SK-N-SH treated with all-trans-retinoic acid at 6 μM for 48 hours (cell line): ENCODE measurements around the gene DSCAM.

ENCODE experiments used
- ATAC-seq: fragments of 200-7000 bp; cut with Tn5 transposase; 3 replicates; pipeline ENCODE4 v1.9.1; 2020; ENCODE audit warnings: mild to moderate bottlenecking, moderate library complexity
- BACH2 ChIP-seq: fragments of 250-450 bp; sonication (Bioruptor Pico); IDR thresholded peaks from 2 replicates; pipeline ENCODE4 v1.9.0; 2021; ENCODE audit warnings: mild to moderate bottlenecking, borderline replicate concordance
- CSDC2 ChIP-seq: fragments of 250-450 bp; sonication (Bioruptor Pico); IDR thresholded peaks from 2 replicates; pipeline ENCODE4 v1.5.0; 2020; ENCODE audit warnings: mild to moderate bottlenecking, moderate library complexity
- ESRRG ChIP-seq: fragments of 250-450 bp; sonication (Bioruptor Pico); IDR thresholded peaks from 2 replicates; pipeline ENCODE4 v1.6.1; 2021; ENCODE audit warnings: mild to moderate bottlenecking
- GLIS3 ChIP-seq: fragments of 250-450 bp; sonication (Bioruptor Pico); IDR thresholded peaks from 2 replicates; pipeline ENCODE4 v1.5.0; 2020; ENCODE audit warnings: mild to moderate bottlenecking, moderate library complexity
- OSR1 ChIP-seq: fragments of 250-450 bp; sonication (Bioruptor Pico); IDR thresholded peaks from 2 replicates; pipeline ENCODE4 v1.8.0; 2022; ENCODE audit warnings: moderate library complexity, mild to moderate bottlenecking, inconsistent platforms
- PPARA ChIP-seq: fragments of 250-450 bp; sonication (Bioruptor Pico); IDR thresholded peaks from 2 replicates; pipeline ENCODE4 v1.5.0; 2020; ENCODE audit warnings: mild to moderate bottlenecking, borderline replicate concordance
- RARB ChIP-seq: fragments of 250-450 bp; sonication (Bioruptor Pico); IDR thresholded peaks from 2 replicates; pipeline ENCODE4 v1.8.0; 2021; ENCODE audit warnings: mild to moderate bottlenecking, moderate library complexity
- SNAI2 ChIP-seq: fragments of 250-450 bp; sonication (Bioruptor Pico); IDR thresholded peaks from 2 replicates; pipeline ENCODE4 v1.5.0; 2020; ENCODE audit warnings: mild to moderate bottlenecking, moderate library complexity
- TCF4 ChIP-seq: fragments of 250-450 bp; sonication (Bioruptor Pico); IDR thresholded peaks from 2 replicates; pipeline ENCODE4 v1.8.0; 2021; ENCODE audit warnings: mild to moderate bottlenecking, moderate library complexity, borderline replicate concordance
- ZFP3 ChIP-seq: fragments of 250-450 bp; sonication (Bioruptor Pico); IDR thresholded peaks from 2 replicates; pipeline ENCODE4 v1.5.0; 2020; ENCODE audit warnings: mild to moderate bottlenecking, moderate library complexity
- ZFP30 ChIP-seq: fragments of 450-650 bp; formaldehyde crosslinking; IDR thresholded peaks from 2 replicates; pipeline ENCODE4 v1.5.0; 2022; ENCODE audit warnings: mild to moderate bottlenecking, moderate library complexity
- ZNF565 ChIP-seq: fragments of 450-650 bp; formaldehyde crosslinking; conservative IDR thresholded peaks from 2 replicates; pipeline ENCODE4 v1.5.0; 2020; ENCODE audit warnings: low read depth, mild to moderate bottlenecking, moderate library complexity
- ZNF70 ChIP-seq: fragments of 450-650 bp; formaldehyde crosslinking; IDR thresholded peaks from 2 replicates; pipeline ENCODE4 v1.5.0; 2020; ENCODE audit warnings: mild to moderate bottlenecking, moderate library complexity
- ZNF8 ChIP-seq: fragments of 450-650 bp; formaldehyde crosslinking; IDR thresholded peaks from 2 replicates; pipeline ENCODE4 v1.5.0; 2020; ENCODE audit warnings: mild to moderate bottlenecking, moderate library complexity
- TF ChIP-seq, protein P1 (sequence below): fragments of 250-450 bp; sonication (Bioruptor Pico); IDR thresholded peaks from 2 replicates; pipeline ENCODE4 v1.5.1; 2020; ENCODE audit warnings: low read depth, mild to moderate bottlenecking, moderate library complexity
- TF ChIP-seq, protein P2 (sequence below): fragments of 250-450 bp; sonication (Bioruptor Pico); IDR thresholded peaks from 2 replicates; pipeline ENCODE4 v1.8.0; 2021; ENCODE audit warnings: low read depth, mild to moderate bottlenecking, moderate library complexity, borderline replicate concordance
- TF ChIP-seq, protein P3 (sequence below): fragments of 250-450 bp; sonication (Bioruptor Pico); IDR thresholded peaks from 2 replicates; pipeline ENCODE4 v1.8.0; 2020; ENCODE audit warnings: mild to moderate bottlenecking, moderate library complexity, borderline replicate concordance
- TF ChIP-seq, protein P4 (sequence below): fragments of 250-450 bp; sonication (Bioruptor Pico); IDR thresholded peaks from 2 replicates; pipeline ENCODE4 v1.5.0; 2020; ENCODE audit warnings: mild to moderate bottlenecking, moderate library complexity
- TF ChIP-seq, protein P5 (sequence below): fragments of 250-450 bp; sonication (Bioruptor Pico); IDR thresholded peaks from 2 replicates; pipeline ENCODE4 v1.5.1; 2021; ENCODE audit warnings: mild to moderate bottlenecking, moderate library complexity

Gene DSCAM

DNA sequence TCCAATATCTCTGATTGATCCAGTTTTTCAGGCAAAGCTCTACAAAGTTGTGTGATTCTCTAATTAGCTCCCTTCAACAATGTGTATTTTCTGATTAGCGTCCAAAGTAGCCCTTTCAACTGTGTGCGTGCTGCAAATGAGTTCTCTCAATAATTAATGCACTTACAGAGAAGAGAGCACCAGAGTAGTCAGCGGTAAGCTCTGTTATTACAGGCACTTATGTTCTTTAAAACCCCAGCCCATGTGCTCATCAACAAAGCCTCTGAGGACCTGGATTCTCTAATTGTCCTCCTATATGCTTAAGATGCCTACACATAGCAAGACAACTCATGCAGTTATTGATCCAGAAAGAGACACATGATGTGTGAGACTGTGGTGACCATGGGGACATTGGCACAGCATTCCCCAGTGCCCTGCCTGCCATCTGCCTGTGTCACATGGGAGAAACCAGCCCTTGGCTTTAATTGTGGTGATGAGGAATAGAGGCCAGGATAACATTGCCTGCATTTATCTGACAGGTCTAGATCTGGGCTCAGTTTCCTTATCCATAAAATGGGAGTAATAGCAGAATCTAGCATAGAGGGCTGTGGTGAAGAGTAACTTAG is 828.0 kb downstream of the DSCAM start:
- ATAC-seq: no peak
- no peak for TF ChIP-seq PPARA (CRISPR knock-in tag)
- TF ChIP-seq RARB (CRISPR knock-in tag): no peak
- TF ChIP-seq, protein P1, sequence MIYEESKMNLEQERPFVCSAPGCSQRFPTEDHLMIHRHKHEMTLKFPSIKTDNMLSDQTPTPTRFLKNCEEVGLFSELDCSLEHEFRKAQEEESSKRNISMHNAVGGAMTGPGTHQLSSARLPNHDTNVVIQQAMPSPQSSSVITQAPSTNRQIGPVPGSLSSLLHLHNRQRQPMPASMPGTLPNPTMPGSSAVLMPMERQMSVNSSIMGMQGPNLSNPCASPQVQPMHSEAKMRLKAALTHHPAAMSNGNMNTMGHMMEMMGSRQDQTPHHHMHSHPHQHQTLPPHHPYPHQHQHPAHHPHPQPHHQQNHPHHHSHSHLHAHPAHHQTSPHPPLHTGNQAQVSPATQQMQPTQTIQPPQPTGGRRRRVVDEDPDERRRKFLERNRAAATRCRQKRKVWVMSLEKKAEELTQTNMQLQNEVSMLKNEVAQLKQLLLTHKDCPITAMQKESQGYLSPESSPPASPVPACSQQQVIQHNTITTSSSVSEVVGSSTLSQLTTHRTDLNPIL: no peak
- TF ChIP-seq ZNF8 (CRISPR knock-in tag): no peak
- no peak for TF ChIP-seq SNAI2
- TF ChIP-seq, protein P2, sequence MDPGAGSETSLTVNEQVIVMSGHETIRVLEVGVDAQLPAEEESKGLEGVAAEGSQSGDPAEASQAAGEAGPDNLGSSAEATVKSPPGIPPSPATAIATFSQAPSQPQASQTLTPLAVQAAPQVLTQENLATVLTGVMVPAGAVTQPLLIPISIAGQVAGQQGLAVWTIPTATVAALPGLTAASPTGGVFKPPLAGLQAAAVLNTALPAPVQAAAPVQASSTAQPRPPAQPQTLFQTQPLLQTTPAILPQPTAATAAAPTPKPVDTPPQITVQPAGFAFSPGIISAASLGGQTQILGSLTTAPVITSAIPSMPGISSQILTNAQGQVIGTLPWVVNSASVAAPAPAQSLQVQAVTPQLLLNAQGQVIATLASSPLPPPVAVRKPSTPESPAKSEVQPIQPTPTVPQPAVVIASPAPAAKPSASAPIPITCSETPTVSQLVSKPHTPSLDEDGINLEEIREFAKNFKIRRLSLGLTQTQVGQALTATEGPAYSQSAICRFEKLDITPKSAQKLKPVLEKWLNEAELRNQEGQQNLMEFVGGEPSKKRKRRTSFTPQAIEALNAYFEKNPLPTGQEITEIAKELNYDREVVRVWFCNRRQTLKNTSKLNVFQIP (CRISPR knock-in tag): no peak
- no peak for TF ChIP-seq CSDC2
- TF ChIP-seq ZFP3 (CRISPR knock-in tag): no peak
- no peak for TF ChIP-seq ZFP30 (CRISPR knock-in tag)
- no peak for TF ChIP-seq ZNF70 (CRISPR knock-in tag)
- TF ChIP-seq ESRRG: no peak
- TF ChIP-seq ZNF565 (CRISPR knock-in tag): no peak
- no peak for TF ChIP-seq BACH2 (CRISPR knock-in tag)
- TF ChIP-seq, protein P3, sequence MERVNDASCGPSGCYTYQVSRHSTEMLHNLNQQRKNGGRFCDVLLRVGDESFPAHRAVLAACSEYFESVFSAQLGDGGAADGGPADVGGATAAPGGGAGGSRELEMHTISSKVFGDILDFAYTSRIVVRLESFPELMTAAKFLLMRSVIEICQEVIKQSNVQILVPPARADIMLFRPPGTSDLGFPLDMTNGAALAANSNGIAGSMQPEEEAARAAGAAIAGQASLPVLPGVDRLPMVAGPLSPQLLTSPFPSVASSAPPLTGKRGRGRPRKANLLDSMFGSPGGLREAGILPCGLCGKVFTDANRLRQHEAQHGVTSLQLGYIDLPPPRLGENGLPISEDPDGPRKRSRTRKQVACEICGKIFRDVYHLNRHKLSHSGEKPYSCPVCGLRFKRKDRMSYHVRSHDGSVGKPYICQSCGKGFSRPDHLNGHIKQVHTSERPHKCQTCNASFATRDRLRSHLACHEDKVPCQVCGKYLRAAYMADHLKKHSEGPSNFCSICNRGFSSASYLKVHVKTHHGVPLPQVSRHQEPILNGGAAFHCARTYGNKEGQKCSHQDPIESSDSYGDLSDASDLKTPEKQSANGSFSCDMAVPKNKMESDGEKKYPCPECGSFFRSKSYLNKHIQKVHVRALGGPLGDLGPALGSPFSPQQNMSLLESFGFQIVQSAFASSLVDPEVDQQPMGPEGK (CRISPR knock-in tag): no peak
- TF ChIP-seq GLIS3 (CRISPR knock-in tag): no peak
- TF ChIP-seq, protein P4, sequence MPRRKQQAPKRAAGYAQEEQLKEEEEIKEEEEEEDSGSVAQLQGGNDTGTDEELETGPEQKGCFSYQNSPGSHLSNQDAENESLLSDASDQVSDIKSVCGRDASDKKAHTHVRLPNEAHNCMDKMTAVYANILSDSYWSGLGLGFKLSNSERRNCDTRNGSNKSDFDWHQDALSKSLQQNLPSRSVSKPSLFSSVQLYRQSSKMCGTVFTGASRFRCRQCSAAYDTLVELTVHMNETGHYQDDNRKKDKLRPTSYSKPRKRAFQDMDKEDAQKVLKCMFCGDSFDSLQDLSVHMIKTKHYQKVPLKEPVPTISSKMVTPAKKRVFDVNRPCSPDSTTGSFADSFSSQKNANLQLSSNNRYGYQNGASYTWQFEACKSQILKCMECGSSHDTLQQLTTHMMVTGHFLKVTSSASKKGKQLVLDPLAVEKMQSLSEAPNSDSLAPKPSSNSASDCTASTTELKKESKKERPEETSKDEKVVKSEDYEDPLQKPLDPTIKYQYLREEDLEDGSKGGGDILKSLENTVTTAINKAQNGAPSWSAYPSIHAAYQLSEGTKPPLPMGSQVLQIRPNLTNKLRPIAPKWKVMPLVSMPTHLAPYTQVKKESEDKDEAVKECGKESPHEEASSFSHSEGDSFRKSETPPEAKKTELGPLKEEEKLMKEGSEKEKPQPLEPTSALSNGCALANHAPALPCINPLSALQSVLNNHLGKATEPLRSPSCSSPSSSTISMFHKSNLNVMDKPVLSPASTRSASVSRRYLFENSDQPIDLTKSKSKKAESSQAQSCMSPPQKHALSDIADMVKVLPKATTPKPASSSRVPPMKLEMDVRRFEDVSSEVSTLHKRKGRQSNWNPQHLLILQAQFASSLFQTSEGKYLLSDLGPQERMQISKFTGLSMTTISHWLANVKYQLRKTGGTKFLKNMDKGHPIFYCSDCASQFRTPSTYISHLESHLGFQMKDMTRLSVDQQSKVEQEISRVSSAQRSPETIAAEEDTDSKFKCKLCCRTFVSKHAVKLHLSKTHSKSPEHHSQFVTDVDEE (CRISPR knock-in tag): no peak

DNA sequence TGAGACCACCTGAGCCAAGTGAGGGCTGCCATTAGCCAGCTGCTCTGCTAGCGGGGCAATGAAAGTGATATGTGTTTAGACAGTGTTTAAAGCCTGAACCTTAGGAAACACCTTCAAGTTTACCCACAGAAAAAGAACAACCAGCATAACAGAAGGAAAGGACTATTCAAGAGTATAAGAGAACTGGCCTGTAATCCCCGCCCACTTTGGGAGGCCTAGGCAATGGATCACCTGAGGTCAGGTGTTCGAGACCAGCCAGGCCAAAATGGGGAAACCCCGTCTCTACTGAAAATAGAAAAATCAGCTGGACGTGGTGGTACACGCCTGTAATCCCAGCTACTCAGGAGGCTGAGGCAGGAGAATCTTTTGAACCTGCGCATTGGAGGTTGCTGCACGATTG is 830.3 kb downstream of the DSCAM start:
- TF ChIP-seq OSR1: no peak
- TF ChIP-seq, protein P5, sequence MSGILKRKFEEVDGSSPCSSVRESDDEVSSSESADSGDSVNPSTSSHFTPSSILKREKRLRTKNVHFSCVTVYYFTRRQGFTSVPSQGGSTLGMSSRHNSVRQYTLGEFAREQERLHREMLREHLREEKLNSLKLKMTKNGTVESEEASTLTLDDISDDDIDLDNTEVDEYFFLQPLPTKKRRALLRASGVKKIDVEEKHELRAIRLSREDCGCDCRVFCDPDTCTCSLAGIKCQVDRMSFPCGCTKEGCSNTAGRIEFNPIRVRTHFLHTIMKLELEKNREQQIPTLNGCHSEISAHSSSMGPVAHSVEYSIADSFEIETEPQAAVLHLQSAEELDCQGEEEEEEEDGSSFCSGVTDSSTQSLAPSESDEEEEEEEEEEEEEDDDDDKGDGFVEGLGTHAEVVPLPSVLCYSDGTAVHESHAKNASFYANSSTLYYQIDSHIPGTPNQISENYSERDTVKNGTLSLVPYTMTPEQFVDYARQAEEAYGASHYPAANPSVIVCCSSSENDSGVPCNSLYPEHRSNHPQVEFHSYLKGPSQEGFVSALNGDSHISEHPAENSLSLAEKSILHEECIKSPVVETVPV (CRISPR knock-in tag): no peak
- TF ChIP-seq, protein P1: no peak
- TF ChIP-seq ZFP3 (CRISPR knock-in tag): no peak
- TF ChIP-seq PPARA (CRISPR knock-in tag): no peak
- no peak for TF ChIP-seq ZNF565 (CRISPR knock-in tag)
- TF ChIP-seq, protein P3 (CRISPR knock-in tag): no peak
- TF ChIP-seq SNAI2: no peak
- TF ChIP-seq GLIS3 (CRISPR knock-in tag): no peak
- no peak for TF ChIP-seq ZFP30 (CRISPR knock-in tag)
- TF ChIP-seq, protein P2 (CRISPR knock-in tag): no peak
- no peak for TF ChIP-seq TCF4 (CRISPR knock-in tag)
- TF ChIP-seq ESRRG: no peak
- TF ChIP-seq, all 23 proteins: peak for 0
- no peak for ATAC-seq
